ENCODE results near the gene CAMK1G. TPM values are rescaled to one million over a fixed set of nuclear protein-coding genes. Genes with fewer than 3 reads are reported as not detected.

Gene CAMK1G
- total and polyA plus RNA-seq, 10 of the 15 experiments (the other 5 are each of a cell fraction or from before 2014, with no cell fraction given): 0.18 to 0.20 TPM; not detected in 8

GRCh38 chr1:209618291-209618690 is 34.8 kb downstream of the CAMK1G start (continued):
- TF ChIP-seq CUX1 (IDR thresholded peaks at IDR 0.05; ENCODE audit: insufficient replicate concordance, low read depth, low read length): no peak

- RAD21 ChIA-PET (ENCODE audit: unreplicated experiment): interaction anchor here (1.1 to 1.4 kb wide), 4 partner anchors 8 to 11 kb away, joined by 3 to 4 read pairs (median 4); no protein-coding TSS in a partner anchor
- CTCF ChIA-PET: interaction anchor here (1.3 to 2.8 kb wide), 9 partner anchors 9 to 72 kb away, joined by 3 to 14 read pairs (median 5); no protein-coding TSS in a partner anchor
- Histone ChIP-seq H3K79me2 (ENCODE audit: control insufficient read depth, insufficient read depth, low read length) (no peaks in the 10 kb centered on the region), H3K4me1 (ENCODE audit: control insufficient read depth, insufficient read depth, low read length) (no peaks in the 10 kb centered on the region), H3K27ac (ENCODE audit: control insufficient read depth, insufficient read depth) (no peak overlapping the region), H3K9ac (ENCODE audit: control insufficient read depth, insufficient read depth, low read length) (no peak overlapping the region), H2AFZ (ENCODE audit: control insufficient read depth, low read depth, low read length) (no peak overlapping the region), H3K27me3 (replicated peaks in 1 of 2; ENCODE audit: control insufficient read depth in 2 of 2, insufficient read depth in 2 of 2, low read length in 1 of 2) (peaks cover 0 to 4% of the 10 kb centered on the region in 2 experiments; a peak in 2 of 4 replicates), H3K9me3 (replicated peaks; ENCODE audit: control insufficient read depth, insufficient read depth, low read length) (no peaks in the 10 kb centered on the region), H3K36me3 (ENCODE audit: control insufficient read depth in 2 of 2, insufficient read depth in 2 of 2, low read length in 1 of 2) (no peaks in the 10 kb centered on the region), H3K4me2 (ENCODE audit: control insufficient read depth, insufficient read depth) (no peak overlapping the region), H3K4me3 (no peak overlapping the region), H4K20me1 (ENCODE audit: control insufficient read depth, insufficient read depth) (no peaks in the 10 kb centered on the region)
- intact Hi-C loops (cut with micrococcal nuclease; ENCODE audit: unreplicated experiment): no loop called here
- in situ Hi-C loops (cut with MboI): no loop called here
- no peak for DNase-seq (ENCODE audit: low read depth, low spot score)
- POLR2A ChIA-PET: no interaction called here
- SMC1A ChIA-PET (ENCODE audit: uncharacterized antibody, unreplicated experiment): interaction anchor here (0.6 to 1.5 kb wide), 7 partner anchors 9 to 34 kb away, joined by 3 to 7 read pairs (median 3); no protein-coding TSS in a partner anchor
- no TSS peak for BruUV-seq (replicated peaks)
- no peak for ATAC-seq
- no peak for FAIRE-seq
- WGBS (ENCODE audit: insufficient coverage, insufficient replicate concordance, low lambda C conversion rate, missing lambda C conversion rate): 15% methylated on average over 6 of the region's 6 CpGs
- TF ChIP-seq GATAD2B (conservative IDR thresholded peaks at IDR 0.05; ENCODE audit: low read depth) (no peak), MYB (IDR thresholded peaks at IDR 0.05; ENCODE audit: borderline replicate concordance, low read depth, low read length) (no peak), LARP7 (IDR thresholded peaks at IDR 0.05) (no peak), NR2C1 (IDR thresholded peaks at IDR 0.05) (no peak), WRNIP1 (IDR thresholded peaks at IDR 0.05; ENCODE audit: borderline replicate concordance, low read depth, low read length) (no peak), SUZ12 (IDR thresholded peaks at IDR 0.05; ENCODE audit: unreplicated experiment) (no peak), JUND (IDR thresholded peaks at IDR 0.05; ENCODE audit: low read depth, low read length) (no peak), CHD1 (IDR thresholded peaks at IDR 0.05; ENCODE audit: low read depth, low read length) (no peak), STAT3 (IDR thresholded peaks at IDR 0.05; ENCODE audit: low read depth, low read length) (no peak), SIN3A (IDR thresholded peaks at IDR 0.05; ENCODE audit: low read depth, low read length) (no peak), RUNX3 (IDR thresholded peaks at IDR 0.05; ENCODE audit: low read length) (no peak), TBL1XR1 (IDR thresholded peaks at IDR 0.05; ENCODE audit: low read depth, low read length) (no peak), RELA (IDR thresholded peaks at IDR 0.05; ENCODE audit: borderline replicate concordance, partially characterized antibody) (no peak), HDAC2 (IDR thresholded peaks at IDR 0.05) (no peak), MYC (IDR thresholded peaks at IDR 0.05; ENCODE audit: insufficient read depth, insufficient read length, insufficient replicate concordance, low read length, severe bottlenecking) (no peak), RAD21 (IDR thresholded peaks at IDR 0.05; ENCODE audit: insufficient read depth, low read depth, low read length) (no peak)
Measured at GRCh38 chr1:209618756-209619420, 35.4 kb downstream of the CAMK1G start.

Measured in GM12878 (cell line).